Panc1 (cell line): ENCODE results near the gene DDX25.

Experiments
- POLR2AphosphoS5 ChIP-seq: IDR thresholded peaks from 2 replicates; pipeline ENCODE4 v1.6.1; 2012; ENCODE audit warnings: mild to moderate bottlenecking, low read depth, low read length, moderate library complexity
- SIN3A ChIP-seq: IDR thresholded peaks from 2 replicates; pipeline ENCODE4 v1.6.1; 2012; ENCODE audit warnings: low read depth, mild to moderate bottlenecking, low read length, moderate library complexity, borderline replicate concordance; ENCODE audit not compliant: insufficient read depth
- TCF7L2 ChIP-seq: IDR thresholded peaks from 2 replicates; pipeline ENCODE4 v1.6.1; 2011; ENCODE audit warnings: mild to moderate bottlenecking, low read depth, low read length, inconsistent platforms
- TF ChIP-seq, protein P1 (sequence below): fragments of 450-650 bp; IDR thresholded peaks from 2 replicates; pipeline ENCODE4 v1.5.1; 2017; ENCODE audit warnings: mild to moderate bottlenecking

- TF ChIP-seq, protein P1, sequence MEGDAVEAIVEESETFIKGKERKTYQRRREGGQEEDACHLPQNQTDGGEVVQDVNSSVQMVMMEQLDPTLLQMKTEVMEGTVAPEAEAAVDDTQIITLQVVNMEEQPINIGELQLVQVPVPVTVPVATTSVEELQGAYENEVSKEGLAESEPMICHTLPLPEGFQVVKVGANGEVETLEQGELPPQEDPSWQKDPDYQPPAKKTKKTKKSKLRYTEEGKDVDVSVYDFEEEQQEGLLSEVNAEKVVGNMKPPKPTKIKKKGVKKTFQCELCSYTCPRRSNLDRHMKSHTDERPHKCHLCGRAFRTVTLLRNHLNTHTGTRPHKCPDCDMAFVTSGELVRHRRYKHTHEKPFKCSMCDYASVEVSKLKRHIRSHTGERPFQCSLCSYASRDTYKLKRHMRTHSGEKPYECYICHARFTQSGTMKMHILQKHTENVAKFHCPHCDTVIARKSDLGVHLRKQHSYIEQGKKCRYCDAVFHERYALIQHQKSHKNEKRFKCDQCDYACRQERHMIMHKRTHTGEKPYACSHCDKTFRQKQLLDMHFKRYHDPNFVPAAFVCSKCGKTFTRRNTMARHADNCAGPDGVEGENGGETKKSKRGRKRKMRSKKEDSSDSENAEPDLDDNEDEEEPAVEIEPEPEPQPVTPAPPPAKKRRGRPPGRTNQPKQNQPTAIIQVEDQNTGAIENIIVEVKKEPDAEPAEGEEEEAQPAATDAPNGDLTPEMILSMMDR: no peak
- TF ChIP-seq POLR2AphosphoS5 (no peak), TCF7L2 (no peak), SIN3A (no peak)
These were observed 63.2 kb downstream of the DDX25 start for GRCh38 chr11:125967515-125967914.
